GM21737 (cell line): ENCODE measurements around the gene CASP6.

Experiments
- ATAC-seq: cut with Tn5 transposase; IDR thresholded peaks from one replicate; pipeline ENCODE4 v1.9.1; 2021; ENCODE audit warnings: mild to moderate bottlenecking, moderate library complexity; ENCODE audit not compliant: unreplicated experiment

Gene CASP6

DNA sequence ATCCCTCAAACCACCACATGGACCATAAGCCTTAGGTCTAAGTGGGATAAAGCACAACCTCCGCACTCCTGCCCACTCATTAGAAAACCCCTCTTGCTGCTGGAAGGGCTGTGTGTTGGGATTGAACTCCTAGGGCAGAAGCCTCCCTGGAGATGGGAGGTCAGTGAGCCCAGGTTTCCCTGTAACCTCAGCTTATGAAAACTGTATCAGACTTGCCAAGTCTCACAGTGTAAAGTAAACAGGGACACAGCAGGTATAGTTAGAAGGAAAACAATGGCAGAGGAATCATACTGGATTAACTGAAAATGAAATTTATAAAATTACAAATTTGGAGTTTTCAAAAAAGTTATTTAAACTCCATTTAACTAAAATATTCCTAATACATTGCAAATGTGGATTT is 29.9 kb downstream of the CASP6 start:
- ATAC-seq = no peak

DNA sequence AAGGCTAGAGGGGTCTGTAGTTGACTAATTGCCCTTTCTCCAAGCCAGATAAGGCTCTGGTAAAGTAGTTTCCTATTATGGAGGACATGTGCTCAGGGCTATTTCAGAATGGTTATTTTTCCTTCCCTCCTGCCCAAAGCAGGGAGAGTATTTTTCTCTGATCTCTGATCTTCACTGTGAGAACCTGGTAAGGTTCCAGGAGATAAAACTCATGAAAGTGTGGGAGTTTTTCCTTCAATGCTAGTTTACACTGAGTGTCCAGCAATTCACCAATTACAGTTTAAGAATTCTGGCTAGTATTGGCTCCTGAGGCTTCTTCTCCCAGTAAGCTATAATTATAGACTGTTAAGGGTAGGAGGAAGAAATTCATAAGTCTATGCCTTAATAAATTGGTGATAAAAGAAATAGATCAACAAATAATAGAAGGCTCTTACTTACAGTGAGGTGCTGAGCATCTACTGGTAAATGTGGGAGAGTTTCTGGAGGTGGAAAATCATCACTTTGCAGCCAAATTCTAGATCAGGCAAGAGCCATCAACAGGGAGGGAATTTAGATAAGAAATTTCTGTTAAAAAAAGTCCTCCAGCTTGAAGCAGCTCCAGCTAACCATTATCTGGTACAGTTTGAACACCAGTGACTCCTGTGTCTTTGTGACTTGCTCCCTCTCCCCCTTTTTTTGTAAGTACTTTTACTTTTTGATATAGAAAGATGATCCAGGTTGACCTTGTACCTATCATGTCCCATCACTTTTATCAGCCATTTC is 30.9 kb downstream of the CASP6 start:
- no peak for ATAC-seq

- ATAC-seq = no peak
Observed at GRCh38 chr4:109671350-109671749, 31.9 kb downstream of the CASP6 start.

GRCh38 chr4:109665783-109666485 is 37.3 kb downstream of the CASP6 start:
- no peak for ATAC-seq

- ATAC-seq = no peak
Observed at GRCh38 chr4:109662771-109663170, 40.5 kb downstream of the CASP6 start.

GRCh38 chr4:109662116-109662515 is 41.1 kb downstream of the CASP6 start:
- no peak for ATAC-seq

DNA sequence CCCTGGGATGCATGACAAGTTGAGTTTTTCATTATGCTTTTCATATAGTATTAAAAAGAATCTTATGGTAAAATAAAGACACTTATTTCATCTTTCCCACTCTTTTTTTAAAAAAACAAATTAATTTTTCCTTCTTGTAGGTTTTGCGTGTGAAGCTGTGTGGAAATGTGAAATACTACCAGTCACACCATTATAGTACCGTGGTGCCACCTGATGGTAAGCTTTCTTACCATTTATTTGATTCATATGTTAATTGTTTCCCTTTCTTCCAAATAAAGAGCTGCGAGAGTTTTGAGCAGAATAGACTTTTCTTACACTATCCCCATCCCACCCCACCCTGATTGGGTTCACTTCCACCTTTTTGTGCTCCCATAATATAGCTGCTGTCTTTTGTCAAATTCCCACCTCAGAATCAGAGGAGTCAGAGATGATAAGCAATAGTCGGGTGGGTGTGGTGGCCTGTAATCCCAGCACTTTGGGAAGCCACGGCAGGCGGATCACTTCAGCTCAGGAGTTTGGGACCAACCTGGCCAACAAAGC is 44.3 kb downstream of the CASP6 start:
- no peak for ATAC-seq

- no peak for ATAC-seq
Observed at GRCh38 chr4:109657854-109658418, 45.3 kb downstream of the CASP6 start.

DNA sequence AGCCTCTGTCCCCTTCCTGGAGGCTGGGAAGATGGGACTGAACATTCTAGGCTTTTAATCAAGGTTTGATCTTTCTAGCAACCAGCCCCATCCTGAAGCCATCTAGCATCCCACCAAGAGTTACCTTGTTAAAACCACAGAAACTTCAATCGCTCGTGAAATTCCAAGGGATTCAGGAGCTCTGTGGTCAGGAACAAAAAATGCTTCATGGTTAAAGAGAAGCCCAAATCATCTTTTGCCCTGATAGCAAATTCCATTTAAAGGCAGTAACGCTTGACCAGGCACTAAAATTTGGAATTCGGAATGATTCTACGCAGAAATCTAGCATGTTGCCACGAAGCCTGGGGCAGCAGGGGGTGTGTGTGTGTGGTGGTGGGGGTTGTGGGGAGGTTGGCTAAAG is 47.8 kb downstream of the CASP6 start:
- no peak for ATAC-seq

- ATAC-seq = peak; percentile 65
Observed at GRCh38 chr4:109649872-109650271, 53.4 kb downstream of the CASP6 start.

- ATAC-seq = no peak
Observed at GRCh38 chr4:109648997-109649575, 54.2 kb downstream of the CASP6 start.

GRCh38 chr4:109648266-109648996 is 54.8 kb downstream of the CASP6 start:
- peak; percentile 67 for ATAC-seq

- ATAC-seq = no peak
Observed at GRCh38 chr4:109645874-109646710, 57.2 kb downstream of the CASP6 start.

- no peak for ATAC-seq
Observed at GRCh38 chr4:109640644-109641043, 62.6 kb downstream of the CASP6 start.
